GM11168 (cell line): Measurements from ENCODE around the gene GUCA2A.

Source experiments
- in situ Hi-C: fragments of 300-500 bp; cut with MboI; formaldehyde crosslinking; loops from one replicate; pipeline ENCODE4 v1.12.0; 2022; ENCODE audit warnings: low sequenced_read_pairs; ENCODE audit not compliant: unreplicated experiment

Gene GUCA2A

GRCh38 chr1:42162181-42162580, 2.4 kb downstream of the GUCA2A start:
- in situ Hi-C loops = loop anchor here (25.0 kb wide), 1 partner anchor 600 kb away; no protein-coding TSS in a partner anchor

GRCh38 chr1:42158189-42158588, 6.4 kb downstream of the GUCA2A start:
- in situ Hi-C loops = loop anchor here (25.0 kb wide), 1 partner anchor 596 kb away; no protein-coding TSS in a partner anchor

GRCh38 chr1:42157667-42158066, 6.9 kb downstream of the GUCA2A start:
- in situ Hi-C loops = loop anchor here (25.0 kb wide), 1 partner anchor 595 kb away; no protein-coding TSS in a partner anchor

- in situ Hi-C loops = loop anchor here (25.0 kb wide), 1 partner anchor 593 kb away; no protein-coding TSS in a partner anchor
Measured at GRCh38 chr1:42155362-42155761, 9.2 kb downstream of the GUCA2A start.

GRCh38 chr1:42154685-42155084, 9.9 kb downstream of the GUCA2A start:
- in situ Hi-C loops = loop anchor here (25.0 kb wide), 1 partner anchor 592 kb away; no protein-coding TSS in a partner anchor

- in situ Hi-C loops = loop anchor here (25.0 kb wide), 1 partner anchor 591 kb away; no protein-coding TSS in a partner anchor
Measured at GRCh38 chr1:42153624-42154023, 10.9 kb downstream of the GUCA2A start.

- in situ Hi-C loops = loop anchor here (25.0 kb wide), 1 partner anchor 591 kb away; no protein-coding TSS in a partner anchor
Measured at GRCh38 chr1:42152907-42153600, 11.5 kb downstream of the GUCA2A start, which contains the start of gene GUCA2B. Gene GUCA2B, plus strand, starts transcription at chr1:42153410. Its CDS starts 41 bp downstream, at chr1:42153451.

- in situ Hi-C loops = loop anchor here (25.0 kb wide), 1 partner anchor 590 kb away; no protein-coding TSS in a partner anchor
Measured at GRCh38 chr1:42152119-42152518, 12.4 kb downstream of the GUCA2A start.

- in situ Hi-C loops = loop anchor here (25.0 kb wide), 1 partner anchor 588 kb away; no protein-coding TSS in a partner anchor
Measured at GRCh38 chr1:42150651-42151050, 13.9 kb downstream of the GUCA2A start.

GRCh38 chr1:42148166-42148565, 16.4 kb downstream of the GUCA2A start:
- in situ Hi-C loops = no loop called here

GRCh38 chr1:42146626-42147320, 17.8 kb downstream of the GUCA2A start:
- in situ Hi-C loops = no loop called here

- in situ Hi-C loops = no loop called here
Measured at GRCh38 chr1:42145764-42146625, 18.6 kb downstream of the GUCA2A start.

GRCh38 chr1:42145389-42145716, 19.2 kb downstream of the GUCA2A start:
- in situ Hi-C loops = no loop called here

GRCh38 chr1:42144711-42145388, 19.7 kb downstream of the GUCA2A start:
- in situ Hi-C loops = no loop called here

- in situ Hi-C loops = no loop called here
Measured at GRCh38 chr1:42143896-42144710, 20.4 kb downstream of the GUCA2A start.

GRCh38 chr1:42142894-42143675, 21.5 kb downstream of the GUCA2A start:
- in situ Hi-C loops = no loop called here

GRCh38 chr1:42141978-42142377, 22.6 kb downstream of the GUCA2A start:
- in situ Hi-C loops = no loop called here

GRCh38 chr1:42140191-42140590, 24.4 kb downstream of the GUCA2A start:
- in situ Hi-C loops = no loop called here
